Measurements from ENCODE around the gene ZNF567. TPM values are rescaled to one million over a fixed set of nuclear protein-coding genes. Genes with fewer than 3 reads are reported as not detected.

Gene ZNF567
- total and polyA plus RNA-seq, 2 donors (not counting 1 experiment from before 2014, with no cell fraction given): 9.8 to 19.7 TPM

GRCh38 chr19:36686365-36687213, 823 bp upstream of the ZNF567 start:
- peaks cover 3% of the 10 kb centered on the region for H3K9me3 Mint-ChIP-seq (ENCODE audit: insufficient read depth)
- CTCF ChIA-PET: interaction anchor here (0.5 kb wide), 1 partner anchor 270 kb away, joined by 3 read pairs; no protein-coding TSS in a partner anchor
- peak overlapping the region; percentile 100 for H3K4me3 Mint-ChIP-seq
- Histone ChIP-seq H2AFZ (ENCODE audit: insufficient read depth, low read depth, low read length, poor library complexity, severe bottlenecking) (peak overlapping the region; percentile 94), H4K20me1 (ENCODE audit: control insufficient read depth, insufficient read depth, low read length, poor library complexity, severe bottlenecking) (no peaks in the 10 kb centered on the region), H3K4me2 (replicated peaks; ENCODE audit: low read depth, low read length, poor library complexity, severe bottlenecking) (peak overlapping the region; percentile 80), H3K27me3 (replicated peaks in 1 of 4; ENCODE audit: control extremely low read depth in 1 of 4, control insufficient read depth in 3 of 4, insufficient read depth in 4 of 4, low read length in 3 of 4) (no peaks in the 10 kb centered on the region), H3K79me2 (ENCODE audit: control insufficient read depth, insufficient read depth, low read length) (peaks cover 49% of the 10 kb centered on the region), H3K4me3 (ENCODE audit: control extremely low read depth in 1 of 5, extremely low read depth in 1 of 5, insufficient read depth in 1 of 5, low read depth in 2 of 5, low read length in 4 of 5) (peak overlapping the region; percentile 48 to 90 (median 76)), H3K4me1 (ENCODE audit: control insufficient read depth in 2 of 2, insufficient read depth in 2 of 2, low read length in 2 of 2) (peaks cover 14 to 19% of the 10 kb centered on the region in 2 donors), H3K9me3 (ENCODE audit: control extremely low read depth in 1 of 3, control insufficient read depth in 2 of 3, insufficient read depth in 1 of 3, low read length in 2 of 3) (peaks cover 0 to 7% (median 1%) of the 10 kb centered on the region in 3 donors), H3K36me3 (replicated peaks in 1 of 2; ENCODE audit: control extremely low read depth in 1 of 2, control insufficient read depth in 1 of 2, extremely low read depth in 1 of 2, insufficient read depth in 2 of 2, low read length in 1 of 2) (peaks cover 0 to 15% of the 10 kb centered on the region in 2 experiments), H3K9ac (ENCODE audit: low read length) (peak overlapping the region; percentile 88), H3K27ac (ENCODE audit: low read length in 2 of 2) (peak overlapping the region in 1 of 2 donors; percentile 72)
- ATAC-seq (ENCODE audit: low read depth) (no peak), DNase-seq (peak; percentile 7)
- POLR2A ChIA-PET: interaction anchor here (0.6 to 1.0 kb wide), 2 partner anchors 30 to 559 kb away, joined by 3 read pairs; no protein-coding TSS in a partner anchor
- H3K27ac Mint-ChIP-seq: peak overlapping the region; percentile 96
- TF ChIP-seq CTCF (IDR thresholded peaks at IDR 0.05) (no peak), EZH2 (IDR thresholded peaks at IDR 0.05; ENCODE audit: borderline replicate concordance, insufficient read depth, low read depth, low read length, poor library complexity, severe bottlenecking) (no peak)
- 18% methylated on average over 18 of the region's 20 CpGs for WGBS (ENCODE audit: insufficient coverage)
- peaks cover 28% of the 10 kb centered on the region for H3K4me1 Mint-ChIP-seq
- no peaks in the 10 kb centered on the region for H3K27me3 Mint-ChIP-seq
- intact Hi-C loops (cut with micrococcal nuclease): loop anchor here (1.0 to 10.0 kb wide), 9 partner anchors 20 to 1952 kb away; partner anchors contain the start of genes ZFP82, ZNF181, ZNF260 and ZNF345
